ENCODE measurements around the gene TMEM154. TPM values are rescaled to one million over a fixed set of nuclear protein-coding genes. Genes with fewer than 3 reads are reported as not detected.

TMEM154 gene
- total RNA-seq, 1 experiment from 2014 or later = 4.2 TPM

- no peak for DNase-seq (ENCODE audit: extremely low read depth, low read depth)
Measured at GRCh38 chr4:152572417-152573086, 107.2 kb downstream of the TMEM154 start.

- DNase-seq (ENCODE audit: extremely low read depth, low read depth) = no peak
Measured at GRCh38 chr4:152571770-152572169, 108.0 kb downstream of the TMEM154 start.

GRCh38 chr4:152571296-152571695 lies 108.5 kb downstream of the TMEM154 start:
- DNase-seq (ENCODE audit: extremely low read depth, low read depth) = no peak

Other genes starting within 250 kb of the TMEM154 start
- gene FBXW7, start 143.9 kb downstream of the TMEM154 start, total RNA-seq (2014; rRNA removed; shearing (Covaris generic)) = 16.4 and 27.2 TPM in 2 replicates
- 1.8 and 2.3 TPM in 2 replicates for gene TIGD4, start 99.7 kb upstream of the TMEM154 start, total RNA-seq (2014; rRNA removed; shearing (Covaris generic))
- 43.6 and 47.9 TPM in 2 replicates for gene ARFIP1, start 100.0 kb upstream of the TMEM154 start, total RNA-seq (2014; rRNA removed; shearing (Covaris generic))